Activated CD8-positive, alpha-beta memory T cell treated with anti-CD3 and anti-CD28 coated beads, Interleukin-2, amount 50 U/mL, for 48 hours (primary cell): ENCODE data around the gene MACF1.
"Not testable (repeated sequence)": the region's sequence is repeated elsewhere in the genome, so short reads cannot be mapped to it uniquely, and the experiment has no call there.

Experiments
- DNase-seq: peaks from one replicate; pipeline ENCODE4 v3.0.0-alpha.2; 2020

MACF1 gene

DNA sequence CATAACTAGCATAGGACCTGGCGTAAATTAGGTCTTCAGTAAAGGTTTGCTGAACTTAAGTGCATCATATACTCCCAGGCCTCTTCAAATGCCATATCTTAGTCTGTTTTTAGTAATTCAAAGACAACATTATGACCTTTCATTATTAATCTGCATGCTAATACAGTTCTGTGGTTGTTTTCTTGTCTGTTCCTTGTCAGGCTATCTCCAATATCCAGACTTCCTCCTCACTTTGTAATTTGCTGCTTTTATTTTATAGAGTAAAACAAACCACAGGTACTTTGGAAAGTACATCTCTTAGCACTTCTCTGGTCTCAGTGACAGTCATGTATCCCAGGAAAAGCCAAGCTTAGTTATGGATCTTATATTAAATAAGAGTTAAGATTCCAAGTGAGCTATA lies 221.9 kb downstream of the MACF1 start:
- DNase-seq = no peak

DNA sequence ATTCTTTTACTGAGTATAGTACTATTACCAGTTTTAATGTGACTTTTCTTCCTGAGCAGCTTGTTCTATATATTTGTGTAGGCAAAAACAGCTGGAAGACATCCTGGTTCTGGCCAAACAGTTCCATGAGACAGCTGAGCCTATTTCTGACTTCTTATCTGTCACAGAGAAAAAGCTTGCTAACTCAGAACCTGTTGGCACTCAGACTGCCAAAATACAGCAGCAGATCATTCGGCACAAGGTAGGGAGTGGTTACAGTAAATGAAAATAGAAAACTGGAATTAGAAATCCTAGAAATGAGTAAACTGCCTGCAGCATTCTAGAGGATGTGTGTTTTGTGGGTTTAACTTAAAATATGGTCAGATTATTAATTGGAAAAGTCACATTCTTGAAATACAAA lies 222.9 kb downstream of the MACF1 start:
- no peak for DNase-seq

DNA sequence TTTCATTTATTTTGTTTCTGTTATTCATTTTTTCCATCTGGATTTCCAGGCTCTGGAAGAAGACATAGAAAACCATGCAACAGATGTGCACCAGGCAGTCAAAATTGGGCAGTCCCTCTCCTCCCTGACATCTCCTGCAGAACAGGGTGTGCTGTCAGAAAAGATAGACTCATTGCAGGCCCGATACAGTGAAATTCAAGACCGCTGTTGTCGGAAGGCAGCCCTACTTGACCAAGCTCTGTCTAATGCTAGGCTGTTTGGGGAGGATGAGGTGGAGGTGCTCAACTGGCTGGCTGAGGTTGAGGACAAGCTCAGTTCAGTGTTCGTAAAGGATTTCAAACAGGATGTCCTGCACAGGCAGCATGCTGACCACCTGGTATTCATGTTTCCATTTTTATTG lies 223.4 kb downstream of the MACF1 start:
- no peak for DNase-seq

DNA sequence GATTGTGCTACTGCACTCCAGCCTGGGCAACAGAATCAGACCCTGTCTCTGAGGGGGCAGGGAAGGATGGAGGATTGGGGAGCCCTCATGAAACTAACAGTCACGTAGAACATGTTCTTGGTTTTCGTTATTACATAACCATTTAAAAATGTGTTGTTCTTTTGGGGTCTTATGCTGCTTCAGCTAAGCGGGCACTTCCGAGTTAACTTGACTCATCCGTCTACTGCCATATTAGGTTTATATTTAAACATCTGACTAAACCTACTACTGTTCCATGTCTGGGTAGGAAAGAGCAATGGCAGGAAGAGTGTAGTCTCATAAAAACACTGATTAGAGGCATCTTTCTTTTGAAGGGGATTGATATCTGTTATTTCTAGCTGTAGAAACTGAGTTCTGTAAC lies 227.4 kb downstream of the MACF1 start:
- DNase-seq = no peak

DNA sequence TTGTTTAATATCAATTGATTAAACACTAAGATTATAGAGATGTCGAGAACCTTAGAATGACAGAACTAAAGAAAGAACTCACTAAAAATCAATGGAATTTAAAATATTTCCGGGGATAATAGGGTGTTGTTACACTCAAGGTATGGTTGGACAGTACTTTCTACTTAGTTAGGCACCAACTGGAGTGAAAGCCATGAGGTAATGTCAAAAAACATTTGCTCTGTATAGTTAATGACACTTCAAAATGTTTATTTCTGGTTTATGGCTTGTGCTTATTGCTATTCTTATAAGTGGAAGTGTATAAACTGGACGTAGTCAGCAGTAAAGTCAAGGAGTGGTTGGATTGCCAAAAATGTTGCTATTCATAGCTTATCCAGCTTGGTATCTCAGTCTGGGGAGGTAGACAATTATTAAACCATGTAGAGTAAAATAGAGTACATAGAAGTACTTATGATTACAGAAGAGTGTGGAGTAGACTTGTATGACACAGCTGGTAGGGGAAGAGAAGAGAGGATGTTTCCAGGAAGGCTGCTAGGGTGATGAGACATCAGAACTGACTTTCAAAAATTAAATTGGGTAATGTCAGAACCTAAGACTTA lies 230.4 kb downstream of the MACF1 start:
- DNase-seq = no peak

DNA sequence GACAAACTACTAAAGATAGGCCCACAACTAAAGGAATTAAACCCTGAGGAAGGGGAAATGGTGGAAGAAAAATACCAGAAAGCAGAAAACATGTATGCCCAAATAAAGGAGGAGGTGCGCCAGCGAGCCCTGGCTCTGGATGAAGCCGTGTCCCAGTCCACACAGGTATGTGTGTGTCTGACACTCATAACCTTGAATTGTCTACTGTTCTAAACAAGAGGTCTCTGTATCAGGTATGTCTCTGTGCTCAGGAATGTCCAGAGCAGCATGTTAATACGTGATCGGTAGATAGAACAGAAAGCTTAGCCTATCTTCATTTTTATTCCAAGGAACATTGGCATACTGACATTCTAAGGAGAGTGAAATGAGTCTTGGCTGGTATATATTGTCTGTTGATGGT lies 231.1 kb downstream of the MACF1 start:
- DNase-seq = no peak

DNA sequence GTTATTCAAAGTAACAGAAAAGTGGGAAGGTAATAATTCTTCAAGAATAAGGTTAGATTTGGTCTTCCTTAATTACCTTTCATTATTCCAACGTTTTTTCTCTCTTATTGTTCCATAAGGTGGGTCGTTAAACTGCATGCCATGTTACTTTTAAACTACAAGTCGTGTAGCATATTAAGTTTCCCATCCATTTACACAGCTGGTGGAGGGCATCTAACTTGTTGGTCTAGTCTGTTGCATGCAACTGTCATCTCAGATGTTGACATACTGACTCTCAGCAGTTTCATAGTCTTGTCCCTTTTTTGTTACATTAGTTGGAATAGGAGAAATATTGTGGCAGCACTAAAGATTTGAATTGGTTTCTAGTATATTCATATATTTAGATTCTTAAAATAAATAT lies 232.3 kb downstream of the MACF1 start:
- no peak for DNase-seq

DNA sequence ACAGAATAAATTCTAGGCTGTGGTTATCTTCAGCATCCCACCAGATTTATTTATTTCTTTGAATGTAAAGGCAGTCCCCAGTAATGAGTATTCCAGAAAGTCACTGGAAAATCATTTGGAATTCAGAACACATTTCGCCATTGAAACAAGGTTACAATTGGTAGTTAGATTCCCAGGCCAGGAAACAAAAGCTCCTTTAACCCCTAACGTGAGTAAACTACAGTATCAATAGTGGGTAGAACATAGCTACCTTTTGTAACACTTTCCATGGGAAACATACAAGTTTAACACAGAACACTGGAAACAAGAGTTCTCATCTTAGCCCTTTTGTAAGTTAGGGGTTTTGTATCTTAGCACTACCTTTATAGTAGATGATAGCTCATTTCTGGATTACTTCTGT lies 233.5 kb downstream of the MACF1 start:
- no peak for DNase-seq

DNA sequence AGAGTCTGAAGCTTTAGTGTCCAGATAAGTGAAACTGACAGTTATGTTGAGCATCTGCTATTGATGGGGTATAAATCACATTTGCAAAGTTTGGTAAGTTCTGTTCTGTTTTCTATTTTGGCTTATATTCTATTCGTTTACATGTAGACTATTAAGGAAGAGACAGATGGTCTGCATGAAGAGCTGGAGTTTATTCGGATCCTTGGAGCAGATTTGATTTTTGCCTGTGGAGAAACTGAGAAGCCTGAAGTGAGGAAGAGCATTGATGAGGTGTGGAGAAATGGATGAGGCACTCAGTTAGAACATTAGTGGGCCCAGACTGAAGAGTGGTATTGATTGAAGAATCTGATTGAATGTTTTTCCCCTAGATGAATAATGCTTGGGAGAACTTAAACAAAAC lies 236.4 kb downstream of the MACF1 start:
- no peak for DNase-seq

DNA sequence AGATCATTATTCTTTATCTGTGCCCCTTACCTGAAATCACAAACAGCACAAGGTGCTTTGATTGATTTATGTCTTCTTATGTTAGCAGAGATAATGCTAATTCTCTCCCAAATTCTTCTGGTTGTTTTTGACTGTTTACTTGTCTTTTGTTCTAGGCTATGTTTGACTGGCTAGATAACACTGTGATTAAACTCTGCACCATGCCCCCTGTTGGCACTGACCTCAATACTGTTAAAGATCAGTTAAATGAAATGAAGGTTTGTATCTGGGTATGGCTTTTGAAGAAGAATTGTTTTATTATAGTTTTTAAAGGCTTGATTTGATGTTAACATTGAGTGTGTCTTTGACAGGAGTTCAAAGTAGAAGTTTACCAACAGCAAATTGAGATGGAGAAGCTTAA lies 237.3 kb downstream of the MACF1 start:
- DNase-seq = no peak

DNA sequence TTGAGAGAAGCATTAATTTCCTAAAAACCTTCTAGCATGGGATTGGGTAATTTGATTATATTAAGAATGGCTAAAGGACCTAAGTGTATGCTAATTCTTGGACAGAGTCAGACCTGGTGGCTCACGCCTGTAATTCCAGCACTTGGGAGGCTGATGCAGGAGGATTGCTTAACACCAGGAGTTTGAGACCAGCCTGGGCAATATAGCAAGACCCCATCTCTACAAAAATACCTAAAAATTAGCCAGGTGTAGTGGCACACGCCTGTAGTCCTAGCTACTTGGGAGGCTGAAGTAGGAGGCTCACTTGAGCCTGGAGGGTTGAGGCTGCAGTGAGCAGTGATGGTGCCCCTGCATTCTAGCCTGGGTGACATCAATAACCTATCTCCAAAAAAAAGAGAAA lies 241.1 kb downstream of the MACF1 start:
- no peak for DNase-seq

DNA sequence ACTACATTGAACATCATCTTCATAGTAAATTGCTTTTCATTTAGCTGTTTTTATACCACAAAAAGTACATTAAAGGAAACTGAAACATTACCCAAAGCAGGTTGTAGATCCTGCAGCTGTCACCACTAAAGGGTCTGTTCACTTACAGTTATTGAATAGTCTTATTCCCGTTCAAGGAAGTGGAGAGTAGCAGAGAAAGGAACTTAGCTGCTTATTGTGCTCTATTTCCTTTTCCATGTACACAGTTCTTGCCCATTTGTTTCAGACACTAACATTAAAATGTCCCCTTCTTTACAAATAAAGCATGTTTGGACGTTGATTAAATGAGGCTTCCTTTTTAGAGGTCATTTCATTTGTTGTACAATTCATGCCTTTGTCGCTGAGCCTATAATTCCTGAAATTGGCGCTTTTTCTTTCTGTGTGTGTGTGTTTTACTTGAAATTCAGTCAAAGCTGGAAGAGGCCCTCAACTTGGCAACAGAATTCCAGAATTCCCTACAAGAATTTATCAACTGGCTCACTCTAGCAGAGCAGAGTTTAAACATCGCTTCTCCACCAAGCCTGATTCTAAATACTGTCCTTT lies 242.6 kb downstream of the MACF1 start:
- no peak for DNase-seq

DNA sequence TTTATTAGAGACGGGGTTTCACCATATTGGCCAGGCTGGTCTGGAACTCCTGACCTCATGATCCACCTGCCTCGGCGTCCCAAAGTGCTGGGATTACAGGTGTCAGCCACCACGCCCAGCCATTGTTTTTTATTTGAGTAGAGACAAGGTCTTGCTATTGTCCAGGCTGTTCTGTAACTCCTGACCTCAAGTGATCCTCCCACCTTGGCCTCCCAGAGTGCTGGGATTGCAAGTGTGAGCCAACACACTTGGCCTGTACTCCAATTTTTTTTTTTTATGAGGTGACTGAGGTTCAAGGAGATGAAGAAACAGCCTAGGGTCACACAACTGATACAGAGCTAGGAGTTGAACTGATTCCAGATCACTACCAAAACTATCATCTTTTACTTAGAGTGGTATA lies 245.5 kb downstream of the MACF1 start:
- DNase-seq = not testable (repeated sequence)

DNA sequence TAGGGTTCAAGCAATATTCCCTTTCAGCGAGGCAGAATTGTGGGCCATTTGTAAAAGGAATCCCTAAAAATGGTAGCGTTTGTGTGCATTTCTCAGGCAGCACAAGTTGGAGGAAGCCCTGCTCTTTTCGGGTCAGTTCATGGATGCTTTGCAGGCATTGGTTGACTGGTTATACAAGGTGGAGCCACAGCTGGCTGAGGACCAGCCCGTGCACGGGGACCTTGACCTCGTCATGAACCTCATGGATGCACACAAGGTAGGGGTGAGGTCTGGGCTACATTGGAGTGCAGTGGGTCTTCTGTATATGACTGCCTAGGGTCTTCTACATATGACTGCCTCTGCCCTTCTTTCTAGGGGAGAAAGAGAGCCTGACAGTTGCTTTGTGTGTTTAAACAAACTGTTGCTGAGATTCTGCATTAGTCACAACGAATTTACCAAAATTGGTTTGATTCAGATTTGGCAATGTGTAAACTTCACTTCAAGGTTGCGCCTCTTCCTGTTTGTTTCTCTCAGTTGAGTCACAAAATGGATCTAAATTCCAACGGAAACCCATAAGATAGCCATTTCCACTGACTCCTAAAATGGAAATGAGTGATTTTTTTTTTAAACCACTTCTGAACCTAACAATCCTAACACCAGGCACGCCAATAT lies 246.6 kb downstream of the MACF1 start:
- no peak for DNase-seq

DNA sequence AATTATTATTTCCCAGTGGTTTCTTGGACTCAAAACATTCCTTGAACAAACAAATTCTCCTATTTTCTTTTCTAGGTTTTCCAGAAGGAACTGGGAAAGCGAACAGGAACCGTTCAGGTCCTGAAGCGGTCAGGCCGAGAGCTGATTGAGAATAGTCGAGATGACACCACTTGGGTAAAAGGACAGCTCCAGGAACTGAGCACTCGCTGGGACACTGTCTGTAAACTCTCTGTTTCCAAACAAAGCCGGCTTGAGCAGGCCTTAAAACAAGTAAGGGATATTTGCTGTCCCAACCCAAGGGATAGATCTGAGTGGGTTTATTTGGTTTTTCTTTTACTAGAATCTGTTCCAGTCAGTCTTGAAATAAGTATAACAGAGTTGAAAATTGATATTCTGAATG lies 247.6 kb downstream of the MACF1 start:
- no peak for DNase-seq

DNA sequence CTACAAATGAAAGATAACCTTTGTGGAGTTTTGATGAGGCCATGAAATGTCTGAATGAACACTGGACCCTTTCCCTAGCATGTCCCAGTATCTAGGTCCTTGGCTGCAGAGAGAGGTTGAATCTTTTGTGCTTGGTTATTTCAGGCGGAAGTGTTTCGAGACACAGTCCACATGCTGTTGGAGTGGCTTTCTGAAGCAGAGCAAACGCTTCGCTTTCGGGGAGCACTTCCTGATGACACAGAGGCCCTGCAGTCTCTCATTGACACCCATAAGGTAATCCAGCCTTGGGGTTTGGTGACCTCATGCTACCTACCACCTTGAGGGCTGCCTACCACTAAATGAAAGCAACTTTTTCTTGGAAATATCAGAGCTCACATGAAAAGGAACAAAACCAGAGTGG lies 248.0 kb downstream of the MACF1 start:
- no peak for DNase-seq

DNA sequence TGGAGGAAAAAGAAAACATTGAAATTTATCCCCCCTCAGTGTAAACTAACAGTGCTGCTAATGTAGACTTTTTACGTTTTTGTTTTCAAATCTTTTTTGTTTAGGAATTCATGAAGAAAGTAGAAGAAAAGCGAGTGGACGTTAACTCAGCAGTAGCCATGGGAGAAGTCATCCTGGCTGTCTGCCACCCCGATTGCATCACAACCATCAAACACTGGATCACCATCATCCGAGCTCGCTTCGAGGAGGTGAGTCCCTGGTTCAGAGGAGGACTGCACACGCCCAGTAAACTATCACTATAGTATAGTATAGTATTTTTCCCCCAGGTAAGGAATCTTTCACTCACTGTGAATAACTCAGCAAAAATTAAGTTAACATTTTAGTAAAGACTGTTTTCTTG lies 249.1 kb downstream of the MACF1 start:
- DNase-seq = no peak

DNA sequence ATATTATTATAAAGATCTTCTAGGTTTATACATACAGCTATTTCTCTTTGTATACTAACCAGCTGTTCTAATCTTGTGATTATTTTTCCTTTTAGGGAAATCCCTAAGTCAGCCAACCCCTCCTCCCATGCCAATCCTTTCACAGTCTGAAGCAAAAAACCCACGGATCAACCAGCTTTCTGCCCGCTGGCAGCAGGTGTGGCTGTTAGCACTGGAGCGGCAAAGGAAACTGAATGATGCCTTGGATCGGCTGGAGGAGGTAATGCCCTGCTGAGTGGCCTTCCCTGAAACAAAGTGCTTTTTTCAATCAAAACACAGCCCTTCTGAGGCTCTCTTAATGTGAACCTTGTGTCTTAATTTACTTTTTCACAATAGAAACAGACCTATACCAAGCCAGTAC lies 254.5 kb downstream of the MACF1 start:
- DNase-seq = no peak

DNA sequence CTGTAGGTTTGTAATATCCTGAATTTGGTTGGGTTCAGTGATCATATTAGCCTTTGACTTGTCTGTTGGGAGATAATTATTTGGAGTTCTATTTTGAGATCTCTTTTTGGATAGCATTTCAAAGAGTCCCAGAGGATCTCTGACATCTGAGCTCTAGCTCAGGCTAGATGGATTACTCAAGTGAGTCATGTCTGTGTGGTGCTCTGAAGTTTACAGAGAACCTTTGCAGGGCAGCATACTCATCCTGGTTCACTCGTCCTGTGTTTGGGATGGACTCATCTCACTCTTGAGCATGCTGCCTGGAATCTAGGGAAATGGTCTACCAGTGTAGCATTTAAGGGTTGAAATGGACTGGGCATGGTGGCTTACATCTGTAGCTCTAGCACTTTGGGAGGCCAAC lies 257.6 kb downstream of the MACF1 start:
- no peak for DNase-seq

DNA sequence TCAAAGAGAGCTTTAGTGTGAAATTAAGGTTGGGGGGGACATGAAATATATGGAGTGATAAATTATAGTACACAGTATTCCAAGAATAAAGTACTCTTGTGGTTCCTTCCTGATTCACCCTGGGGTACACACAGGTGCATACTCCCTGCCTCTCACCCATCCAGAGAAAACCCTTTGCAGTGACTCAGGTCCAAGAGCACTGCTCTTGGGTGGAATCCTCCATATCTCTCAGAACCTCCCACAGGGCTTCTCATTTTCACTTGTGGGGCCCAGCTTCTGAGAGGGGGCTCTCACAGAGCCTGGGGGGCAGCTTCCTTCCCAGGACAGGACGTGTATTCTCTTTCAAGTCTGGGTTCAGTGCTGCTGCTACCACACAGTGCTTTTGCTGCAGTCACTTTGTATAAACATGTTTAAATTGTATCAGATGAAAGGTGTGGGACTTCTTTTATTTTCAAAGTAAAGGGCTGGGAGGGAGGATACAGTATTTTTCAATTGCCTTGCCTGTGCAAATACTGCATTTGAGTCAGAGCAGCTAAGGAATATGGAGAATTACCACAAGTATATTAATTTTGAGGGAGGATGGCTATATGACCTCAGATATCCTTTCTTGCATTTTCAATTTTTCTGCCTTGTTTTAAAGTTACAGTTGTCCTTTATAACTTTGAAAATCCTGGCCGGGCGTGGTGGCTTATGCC lies 262.1 kb downstream of the MACF1 start:
- DNase-seq = no peak

DNA sequence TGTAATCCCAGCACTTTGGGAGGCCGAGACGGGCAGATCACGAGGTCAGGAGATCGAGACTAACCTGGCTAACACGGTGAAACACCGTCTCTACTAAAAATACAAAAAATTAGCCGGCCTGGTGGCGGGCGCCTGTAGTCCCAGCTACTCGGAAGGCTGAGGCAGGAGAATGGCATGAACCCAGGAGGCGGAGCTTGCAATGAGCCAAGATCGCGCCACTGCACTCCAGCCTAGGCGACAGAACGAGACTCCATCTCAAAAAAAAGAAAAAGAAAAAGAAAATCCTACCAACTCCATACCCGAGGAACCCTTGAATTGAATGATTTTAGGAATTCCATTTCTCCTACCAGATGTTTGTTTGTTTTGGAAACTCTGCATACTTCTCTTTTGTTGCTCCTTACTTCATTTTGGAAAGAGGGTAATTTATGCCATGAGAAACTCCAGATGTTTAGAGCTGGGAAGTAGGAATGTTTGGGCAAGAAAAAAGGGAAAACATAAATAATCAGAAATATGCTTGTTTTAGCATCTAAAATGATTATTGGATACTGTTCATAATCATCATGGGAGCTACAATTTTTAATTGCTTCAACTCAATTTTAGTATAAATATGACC lies 262.7 kb downstream of the MACF1 start:
- not testable (repeated sequence) for DNase-seq

DNA sequence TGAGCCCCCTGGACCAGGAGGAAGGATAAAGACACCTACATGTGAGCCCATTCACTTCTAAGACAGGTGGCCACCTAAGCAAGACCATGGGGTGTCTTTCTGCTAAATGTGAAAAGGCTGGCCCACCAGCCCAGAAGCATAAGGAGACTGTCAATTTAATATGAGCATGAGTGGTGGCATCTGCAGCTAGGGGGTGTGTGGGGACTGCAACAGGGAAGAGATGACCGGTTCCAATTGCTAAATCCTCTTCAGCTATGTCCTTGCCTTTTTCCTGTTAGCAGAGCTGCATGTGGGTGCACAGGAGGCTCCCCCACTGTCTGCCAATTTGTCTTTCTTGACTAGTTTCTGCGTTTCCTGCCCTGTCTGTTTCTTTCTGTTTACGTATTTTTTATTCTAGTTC lies 264.7 kb downstream of the MACF1 start:
- DNase-seq = no peak

DNA sequence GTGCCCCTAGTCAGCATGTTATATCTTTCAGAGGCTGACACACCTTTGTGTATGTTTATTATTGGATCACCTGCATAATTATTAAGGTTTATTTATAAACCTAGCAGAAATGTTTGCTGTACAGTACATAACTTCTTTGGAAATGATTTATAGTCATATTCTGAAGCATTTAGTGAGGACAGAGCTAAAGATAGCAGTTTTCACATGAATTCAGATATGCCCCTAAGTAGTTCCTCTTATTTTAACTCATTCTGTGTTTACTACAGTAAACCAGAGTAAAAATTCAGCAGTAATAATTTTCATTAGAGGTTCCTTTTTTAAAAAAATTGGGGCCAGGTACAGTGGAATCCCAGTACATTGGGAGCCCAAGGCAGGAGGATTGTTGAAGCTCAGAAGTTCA lies 265.5 kb downstream of the MACF1 start:
- DNase-seq = no peak

DNA sequence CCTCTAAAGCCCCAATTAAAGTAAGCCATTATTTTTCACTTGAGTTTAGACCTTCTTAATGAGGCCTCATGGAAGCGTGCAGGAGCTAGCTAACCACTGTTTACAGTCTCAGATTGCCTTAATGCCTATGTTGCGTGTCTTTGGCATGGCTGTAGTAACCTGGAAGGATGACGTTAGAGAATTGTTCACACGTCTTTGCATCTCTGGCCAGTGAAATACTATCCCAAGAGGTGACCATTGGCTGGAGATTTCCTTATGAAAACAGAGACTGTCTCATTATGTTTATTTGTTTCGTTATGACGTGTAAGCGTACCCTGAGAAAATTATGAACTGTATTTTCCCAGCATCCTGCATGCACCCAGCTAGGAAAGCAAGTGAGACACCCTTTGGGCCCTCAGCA lies 268.3 kb downstream of the MACF1 start:
- DNase-seq = no peak
